Measurements from ENCODE around the gene SH3RF1. TPM values are rescaled to one million over a fixed set of nuclear protein-coding genes. Genes with fewer than 3 reads are reported as not detected.
"Not testable (repeated sequence)": the region's sequence is repeated elsewhere in the genome, so short reads cannot be mapped to it uniquely, and the experiment has no call there.

The SH3RF1 gene
- total RNA-seq, 1 experiment from 2014 or later, result 4.0 TPM

GRCh38 chr4:169277838-169278237 is 7.1 kb upstream of the SH3RF1 start:
- DNase-seq (ENCODE audit: low spot score), result not testable (repeated sequence)

GRCh38 chr4:169275180-169275579 is 4.4 kb upstream of the SH3RF1 start:
- DNase-seq (ENCODE audit: low spot score), result no peak

- DNase-seq (ENCODE audit: low spot score), result no peak
These were observed 3.3 kb upstream of the SH3RF1 start for GRCh38 chr4:169274033-169274432.

- no peak for DNase-seq (ENCODE audit: low spot score)
These were observed 1.6 kb upstream of the SH3RF1 start for GRCh38 chr4:169272265-169272886.

GRCh38 chr4:169271692-169272007 is 894 bp upstream of the SH3RF1 start:
- DNase-seq (ENCODE audit: low spot score), result no peak

GRCh38 chr4:169269916-169270809 is 593 bp downstream of the SH3RF1 start:
- peak; percentile 29 for DNase-seq (ENCODE audit: low spot score)

- no peak for DNase-seq (ENCODE audit: low spot score)
These were observed 1.6 kb downstream of the SH3RF1 start for GRCh38 chr4:169268951-169269760.

GRCh38 chr4:169267070-169267469 is 3.7 kb downstream of the SH3RF1 start:
- DNase-seq (ENCODE audit: low spot score), result no peak

- no peak for DNase-seq (ENCODE audit: low spot score)
These were observed 4.1 kb downstream of the SH3RF1 start for GRCh38 chr4:169266661-169267060.

- no peak for DNase-seq (ENCODE audit: low spot score)
These were observed 4.7 kb downstream of the SH3RF1 start for GRCh38 chr4:169266081-169266480.

- DNase-seq (ENCODE audit: low spot score), result no peak
These were observed 6.9 kb downstream of the SH3RF1 start for GRCh38 chr4:169263791-169264392.

GRCh38 chr4:169260217-169260866 is 10.4 kb downstream of the SH3RF1 start:
- DNase-seq (ENCODE audit: low spot score), result no peak

GRCh38 chr4:169259271-169259670 is 11.5 kb downstream of the SH3RF1 start:
- DNase-seq (ENCODE audit: low spot score), result no peak

- DNase-seq (ENCODE audit: low spot score), result no peak
These were observed 12.6 kb downstream of the SH3RF1 start for GRCh38 chr4:169258141-169258540.

GRCh38 chr4:169256856-169257761 is 13.6 kb downstream of the SH3RF1 start:
- no peak for DNase-seq (ENCODE audit: low spot score)

- no peak for DNase-seq (ENCODE audit: low spot score)
These were observed 14.6 kb downstream of the SH3RF1 start for GRCh38 chr4:169256101-169256612.

- DNase-seq (ENCODE audit: low spot score), result peak; percentile 58
These were observed 16.2 kb downstream of the SH3RF1 start for GRCh38 chr4:169254546-169254983.

GRCh38 chr4:169253904-169254303 is 16.9 kb downstream of the SH3RF1 start:
- peak; percentile 71 for DNase-seq (ENCODE audit: low spot score)

- no peak for DNase-seq (ENCODE audit: low spot score)
These were observed 17.6 kb downstream of the SH3RF1 start for GRCh38 chr4:169253113-169253671.

Data from H4 (cell line).